Erythroblast (primary cell): ENCODE results near the gene EHBP1L1.

Source experiments
- GATA1 ChIP-seq: IDR thresholded peaks from 2 replicates; pipeline ENCODE4 v1.6.1; 2011; ENCODE audit warnings: low read depth, mild to moderate bottlenecking, control low read depth, low read length, moderate library complexity
- POLR2A ChIP-seq: IDR thresholded peaks from 2 replicates; pipeline ENCODE4 v1.6.1; 2011; ENCODE audit warnings: mild to moderate bottlenecking, low read length

- TF ChIP-seq POLR2A (no peak), GATA1 (no peak)
Observed at GRCh38 chr11:65620666-65621065, 44.8 kb downstream of the EHBP1L1 start.
